Astrocyte (in vitro differentiated cells and primary cell): Measurements from ENCODE around the gene PTX4. TPM values are rescaled to one million over a fixed set of nuclear protein-coding genes. Genes with fewer than 3 reads are reported as not detected.

Experiments used
- DNase-seq: peaks from one replicate; pipeline ENCODE4 v3.0.0-alpha.2; 2010; ENCODE audit warnings: low read depth
- FAIRE-seq: peaks from 2 replicates; lab custom pipeline; 2011; peaks lifted over from hg19 to GRCh38; lab: Jason Lieb, UNC
- H2AFZ ChIP-seq: 2 replicates; pipeline ENCODE4 v1.6.0; 2012; ENCODE audit warnings: low read depth, low read length, inconsistent platforms
- H3K27ac ChIP-seq: 2 replicates; pipeline ENCODE4 v1.5.1; 2011; ENCODE audit warnings: low read depth, low read length, inconsistent platforms
- H3K27me3 ChIP-seq: 2 replicates; pipeline ENCODE4 v1.6.0; 2011; ENCODE audit warnings: low read length, inconsistent platforms; ENCODE audit not compliant: insufficient read depth
- H3K36me3 ChIP-seq: 2 replicates; pipeline ENCODE4 v1.5.1; 2011; ENCODE audit warnings: low read length, inconsistent platforms; ENCODE audit not compliant: insufficient read depth
- H3K4me1 ChIP-seq: 2 replicates; pipeline ENCODE4 v1.5.1; 2011; ENCODE audit warnings: low read length, inconsistent platforms; ENCODE audit not compliant: insufficient read depth
- H3K4me2 ChIP-seq: 2 replicates; pipeline ENCODE4 v1.6.0; 2012; ENCODE audit warnings: low read length, inconsistent platforms
- H3K4me3 ChIP-seq: 2 replicates; pipeline ENCODE4 v1.5.1; 2011; ENCODE audit warnings: low read depth, mild to moderate bottlenecking, low read length, inconsistent platforms; ENCODE audit not compliant: insufficient read depth
- H3K79me2 ChIP-seq: 2 replicates; pipeline ENCODE4 v1.6.0; 2012; ENCODE audit warnings: mild to moderate bottlenecking, low read length, inconsistent platforms; ENCODE audit not compliant: insufficient read depth
- H3K9ac ChIP-seq: 2 replicates; pipeline ENCODE4 v1.6.0; 2012; ENCODE audit warnings: mild to moderate bottlenecking, low read length, inconsistent platforms
- H3K9me3 ChIP-seq: 2 replicates; pipeline ENCODE4 v1.5.1; 2012; ENCODE audit warnings: low read depth, mild to moderate bottlenecking, low read length, inconsistent platforms; ENCODE audit not compliant: insufficient read depth
- H4K20me1 ChIP-seq: 2 replicates; pipeline ENCODE4 v1.6.0; 2012; ENCODE audit warnings: low read length, inconsistent platforms; ENCODE audit not compliant: insufficient read depth
- H3K27ac Mint-ChIP-seq: one replicate; pipeline ENCODE4 v1.8.0; 2021; ENCODE audit warnings: mild to moderate bottlenecking, mixed read lengths; ENCODE audit not compliant: unreplicated experiment
- H3K27me3 Mint-ChIP-seq: one replicate; pipeline ENCODE4 v1.8.0; 2021; ENCODE audit warnings: low read depth, mixed read lengths; ENCODE audit not compliant: unreplicated experiment
- H3K36me3 Mint-ChIP-seq: one replicate; pipeline ENCODE4 v1.8.0; 2021; ENCODE audit warnings: low read depth, mixed read lengths; ENCODE audit not compliant: unreplicated experiment
- H3K4me1 Mint-ChIP-seq: one replicate; pipeline ENCODE4 v1.8.0; 2021; ENCODE audit warnings: low read depth, mixed read lengths; ENCODE audit not compliant: unreplicated experiment
- H3K4me3 Mint-ChIP-seq: one replicate; pipeline ENCODE4 v1.8.0; 2021; ENCODE audit warnings: mild to moderate bottlenecking, moderate library complexity, mixed read lengths; ENCODE audit not compliant: unreplicated experiment
- H3K9me3 Mint-ChIP-seq: one replicate; pipeline ENCODE4 v1.8.0; 2021; ENCODE audit warnings: mild to moderate bottlenecking, mixed read lengths; ENCODE audit not compliant: unreplicated experiment
- EZH2 ChIP-seq: IDR thresholded peaks from 2 replicates; pipeline ENCODE4 v1.6.1; 2012; ENCODE audit warnings: mild to moderate bottlenecking, low read length, inconsistent platforms; ENCODE audit not compliant: insufficient read depth
- total RNA-seq: library from RNA; stranded (reverse); gene quantifications from 2 replicates; pipeline ENCODE4 v1.2.1, GENCODE V29; 2021
- TF ChIP-seq, protein P1 (sequence below): IDR thresholded peaks from 2 replicates; pipeline ENCODE4 v1.5.1; 2011; ENCODE audit warnings: low read depth, mild to moderate bottlenecking, inconsistent platforms, low read length, moderate library complexity; ENCODE audit not compliant: insufficient read depth

PTX4 gene
- total RNA-seq, 1 donor from 2014 or later, result not detected

DNA sequence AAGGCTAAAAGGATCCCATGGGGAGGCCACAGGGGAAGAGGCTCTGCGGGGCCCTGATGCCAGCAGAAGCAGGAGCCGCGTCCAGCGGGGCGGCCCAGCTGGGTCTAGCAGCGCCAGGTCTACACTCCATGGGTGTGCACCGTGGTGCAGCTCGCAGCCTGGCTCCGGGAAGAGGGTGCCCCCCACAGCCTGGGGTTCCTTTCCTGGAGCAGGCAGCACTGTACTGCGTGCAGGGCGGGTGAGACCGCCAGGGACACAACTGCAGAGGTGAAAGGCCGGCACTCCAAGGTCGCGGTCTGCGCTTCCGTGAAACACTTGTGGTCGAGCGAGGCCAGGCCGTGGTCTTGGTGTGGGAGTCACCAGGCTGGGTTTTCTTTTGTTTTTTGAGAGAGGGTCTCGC, 37.9 kb downstream of the PTX4 start:
- DNase-seq (no peak), FAIRE-seq (no peak)
- H2AFZ ChIP-seq, result no peak overlapping the region
- Mint-ChIP-seq H3K27me3 (no peaks in the 10 kb centered on the region), H3K4me1 (no peaks in the 10 kb centered on the region), H3K9me3 (no peaks in the 10 kb centered on the region), H3K27ac (no peak overlapping the region), H3K4me3 (no peak overlapping the region), H3K36me3 (peaks cover 11% of the 10 kb centered on the region)
- H3K9ac ChIP-seq, result no peak overlapping the region
- no peak overlapping the region for H3K4me3 ChIP-seq
- H3K36me3 ChIP-seq, result no peaks in the 10 kb centered on the region
- H3K27me3 ChIP-seq, result no peaks in the 10 kb centered on the region
- H3K27ac ChIP-seq, result no peak overlapping the region
- H3K4me1 ChIP-seq, result no peaks in the 10 kb centered on the region
- H3K4me2 ChIP-seq, result no peak overlapping the region
- H3K79me2 ChIP-seq, result no peaks in the 10 kb centered on the region
- no peaks in the 10 kb centered on the region for H3K9me3 ChIP-seq
- TF ChIP-seq EZH2, result no peak
- TF ChIP-seq, protein P1, sequence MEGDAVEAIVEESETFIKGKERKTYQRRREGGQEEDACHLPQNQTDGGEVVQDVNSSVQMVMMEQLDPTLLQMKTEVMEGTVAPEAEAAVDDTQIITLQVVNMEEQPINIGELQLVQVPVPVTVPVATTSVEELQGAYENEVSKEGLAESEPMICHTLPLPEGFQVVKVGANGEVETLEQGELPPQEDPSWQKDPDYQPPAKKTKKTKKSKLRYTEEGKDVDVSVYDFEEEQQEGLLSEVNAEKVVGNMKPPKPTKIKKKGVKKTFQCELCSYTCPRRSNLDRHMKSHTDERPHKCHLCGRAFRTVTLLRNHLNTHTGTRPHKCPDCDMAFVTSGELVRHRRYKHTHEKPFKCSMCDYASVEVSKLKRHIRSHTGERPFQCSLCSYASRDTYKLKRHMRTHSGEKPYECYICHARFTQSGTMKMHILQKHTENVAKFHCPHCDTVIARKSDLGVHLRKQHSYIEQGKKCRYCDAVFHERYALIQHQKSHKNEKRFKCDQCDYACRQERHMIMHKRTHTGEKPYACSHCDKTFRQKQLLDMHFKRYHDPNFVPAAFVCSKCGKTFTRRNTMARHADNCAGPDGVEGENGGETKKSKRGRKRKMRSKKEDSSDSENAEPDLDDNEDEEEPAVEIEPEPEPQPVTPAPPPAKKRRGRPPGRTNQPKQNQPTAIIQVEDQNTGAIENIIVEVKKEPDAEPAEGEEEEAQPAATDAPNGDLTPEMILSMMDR, result no peak
- H4K20me1 ChIP-seq, result no peaks in the 10 kb centered on the region

DNA sequence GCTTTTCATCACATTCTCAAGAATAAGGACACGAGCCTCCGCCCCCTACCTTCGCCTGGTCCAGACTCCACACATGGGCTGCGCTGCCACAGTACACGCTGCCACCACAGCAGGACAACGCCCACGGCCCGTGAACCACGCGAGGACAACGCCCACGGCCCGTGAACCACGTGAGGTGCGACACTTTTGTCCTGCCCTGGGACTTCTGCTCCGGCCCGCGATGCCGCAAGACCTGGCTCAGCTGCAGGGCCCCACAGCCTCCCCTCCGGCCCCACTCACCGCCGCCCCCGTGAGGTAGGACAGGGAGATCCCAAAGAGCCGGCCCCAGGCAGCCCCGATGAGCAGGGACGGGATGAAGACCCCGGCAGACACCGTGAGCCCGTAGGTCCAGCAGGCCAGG, 38.5 kb downstream of the PTX4 start:
- H3K4me3 Mint-ChIP-seq, result no peak overlapping the region
- Histone ChIP-seq H3K4me1 (no peaks in the 10 kb centered on the region), H3K27me3 (no peaks in the 10 kb centered on the region), H3K27ac (no peak overlapping the region), H3K4me3 (no peak overlapping the region), H3K4me2 (no peak overlapping the region), H3K79me2 (no peaks in the 10 kb centered on the region), H3K36me3 (no peaks in the 10 kb centered on the region), H3K9ac (no peak overlapping the region), H3K9me3 (no peaks in the 10 kb centered on the region), H4K20me1 (no peaks in the 10 kb centered on the region), H2AFZ (no peak overlapping the region)
- no peak for TF ChIP-seq EZH2
- TF ChIP-seq, protein P1, result no peak
- H3K9me3 Mint-ChIP-seq, result no peaks in the 10 kb centered on the region
- H3K27me3 Mint-ChIP-seq, result no peaks in the 10 kb centered on the region
- peaks cover 11% of the 10 kb centered on the region for H3K36me3 Mint-ChIP-seq
- DNase-seq (no peak), FAIRE-seq (no peak)
- no peak overlapping the region for H3K27ac Mint-ChIP-seq
- H3K4me1 Mint-ChIP-seq, result no peaks in the 10 kb centered on the region

DNA sequence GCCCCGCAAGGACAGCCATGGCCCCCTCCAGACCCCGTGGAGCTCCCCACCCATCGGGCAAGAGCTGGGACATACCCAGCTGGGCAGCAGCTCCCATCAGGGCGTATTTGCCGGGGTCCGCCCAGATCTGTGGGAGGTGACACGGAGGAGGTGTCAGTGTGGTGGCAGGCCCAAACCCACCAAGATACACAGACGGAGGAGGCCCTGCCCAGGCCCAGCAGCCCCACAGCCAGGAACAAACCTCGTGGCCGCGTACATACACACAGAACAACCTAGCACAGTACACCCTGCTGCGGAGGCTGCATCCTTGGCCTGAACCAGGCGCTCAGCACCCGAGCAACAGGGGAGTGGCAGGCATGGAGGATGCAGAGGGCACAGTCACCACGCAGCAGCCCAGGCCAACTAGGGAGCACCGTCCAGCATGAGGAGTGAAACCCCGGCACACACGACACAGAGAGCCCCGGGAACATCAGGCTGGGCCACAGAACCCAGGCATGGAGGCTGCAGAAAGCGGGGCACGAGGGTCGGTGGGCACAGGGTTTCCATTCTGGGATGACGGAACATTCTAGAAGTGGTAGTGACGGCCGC, 39.4 kb downstream of the PTX4 start:
- no peak overlapping the region for H3K4me3 ChIP-seq
- no peak overlapping the region for H3K4me2 ChIP-seq
- H3K27me3 ChIP-seq, result no peaks in the 10 kb centered on the region
- H3K36me3 ChIP-seq, result no peaks in the 10 kb centered on the region
- H3K9me3 ChIP-seq, result no peaks in the 10 kb centered on the region
- H3K27ac ChIP-seq, result no peak overlapping the region
- no peaks in the 10 kb centered on the region for H3K27me3 Mint-ChIP-seq
- no peak overlapping the region for H3K4me3 Mint-ChIP-seq
- TF ChIP-seq, protein P1, result no peak
- no peak for TF ChIP-seq EZH2
- DNase-seq (no peak), FAIRE-seq (no peak)
- no peaks in the 10 kb centered on the region for H3K4me1 ChIP-seq
- H3K9me3 Mint-ChIP-seq, result no peaks in the 10 kb centered on the region
- peaks cover 10% of the 10 kb centered on the region for H3K36me3 Mint-ChIP-seq
- H4K20me1 ChIP-seq, result no peaks in the 10 kb centered on the region
- H3K9ac ChIP-seq, result no peak overlapping the region
- H3K4me1 Mint-ChIP-seq, result no peaks in the 10 kb centered on the region
- H3K79me2 ChIP-seq, result no peaks in the 10 kb centered on the region
- no peak overlapping the region for H2AFZ ChIP-seq
- no peak overlapping the region for H3K27ac Mint-ChIP-seq
